Activated naive CD8-positive, alpha-beta T cell treated with anti-CD3 and anti-CD28 coated beads for 36 hours (primary cell): ENCODE measurements around the gene ARHGEF11. TPM values are rescaled to one million over a fixed set of nuclear protein-coding genes. Genes with fewer than 3 reads are reported as not detected.
"Not testable (repeated sequence)": the region's sequence is repeated elsewhere in the genome, so short reads cannot be mapped to it uniquely, and the experiment has no call there.

Experiments
- DNase-seq: peaks from one replicate; pipeline ENCODE4 v3.0.0; 2021
- H3K27ac Mint-ChIP-seq: one replicate; pipeline ENCODE4 v1.8.0; 2022; ENCODE audit warnings: mild to moderate bottlenecking, moderate library complexity, mixed read lengths
- H3K27me3 Mint-ChIP-seq: one replicate; pipeline ENCODE4 v1.8.0; 2022; ENCODE audit warnings: mild to moderate bottlenecking, mixed read lengths
- H3K36me3 Mint-ChIP-seq: one replicate; pipeline ENCODE4 v1.8.0; 2021; ENCODE audit warnings: mild to moderate bottlenecking, mixed read lengths
- H3K4me1 Mint-ChIP-seq: one replicate; pipeline ENCODE4 v1.8.0; 2021; ENCODE audit warnings: mixed read lengths
- H3K4me3 Mint-ChIP-seq: one replicate; pipeline ENCODE4 v1.8.0; 2022; ENCODE audit warnings: mild to moderate bottlenecking, moderate library complexity, mixed read lengths
- H3K9me3 Mint-ChIP-seq: one replicate; pipeline ENCODE4 v1.8.0; 2022; ENCODE audit warnings: mixed read lengths
- total RNA-seq, 2 experiments: library from RNA; stranded (reverse); gene quantifications; one replicate each; pipeline ENCODE4 v1.2.3, GENCODE V29; 2021

ARHGEF11 gene
- total RNA-seq, 2 experiments from 2014 or later, result 2.8 to 3.3 TPM

GRCh38 chr1:157080714-157081113 lies 35.2 kb upstream of the ARHGEF11 start:
- DNase-seq, result no peak
- no peaks in the 10 kb centered on the region for H3K4me1 Mint-ChIP-seq
- no peak overlapping the region for H3K4me3 Mint-ChIP-seq
- H3K9me3 Mint-ChIP-seq, result no peaks in the 10 kb centered on the region
- no peak overlapping the region for H3K27ac Mint-ChIP-seq
- H3K27me3 Mint-ChIP-seq, result peaks cover 14% of the 10 kb centered on the region
- no peaks in the 10 kb centered on the region for H3K36me3 Mint-ChIP-seq

GRCh38 chr1:157077394-157077793 lies 31.9 kb upstream of the ARHGEF11 start:
- no peak overlapping the region for H3K27ac Mint-ChIP-seq
- H3K4me1 Mint-ChIP-seq, result no peaks in the 10 kb centered on the region
- H3K9me3 Mint-ChIP-seq, result no peaks in the 10 kb centered on the region
- H3K27me3 Mint-ChIP-seq, result peaks cover 21% of the 10 kb centered on the region
- no peak for DNase-seq
- no peak overlapping the region for H3K4me3 Mint-ChIP-seq
- no peaks in the 10 kb centered on the region for H3K36me3 Mint-ChIP-seq

GRCh38 chr1:157073944-157074685 lies 28.6 kb upstream of the ARHGEF11 start:
- DNase-seq, result peak; percentile 48
- H3K4me3 Mint-ChIP-seq, result no peak overlapping the region
- H3K27ac Mint-ChIP-seq, result no peak overlapping the region
- no peaks in the 10 kb centered on the region for H3K9me3 Mint-ChIP-seq
- H3K27me3 Mint-ChIP-seq, result peaks cover 21% of the 10 kb centered on the region
- H3K36me3 Mint-ChIP-seq, result no peaks in the 10 kb centered on the region
- no peaks in the 10 kb centered on the region for H3K4me1 Mint-ChIP-seq

GRCh38 chr1:157069601-157070000 lies 24.1 kb upstream of the ARHGEF11 start:
- no peak overlapping the region for H3K4me3 Mint-ChIP-seq
- H3K27me3 Mint-ChIP-seq, result peaks cover 49% of the 10 kb centered on the region
- H3K9me3 Mint-ChIP-seq, result peaks cover 1% of the 10 kb centered on the region
- no peaks in the 10 kb centered on the region for H3K4me1 Mint-ChIP-seq
- DNase-seq, result no peak
- H3K27ac Mint-ChIP-seq, result no peak overlapping the region
- H3K36me3 Mint-ChIP-seq, result no peaks in the 10 kb centered on the region

- H3K4me1 Mint-ChIP-seq, H3K36me3 Mint-ChIP-seq, H3K9me3 Mint-ChIP-seq, DNase-seq, H3K27ac Mint-ChIP-seq, H3K4me3 Mint-ChIP-seq: not testable (repeated sequence)
- peaks cover 45% of the 10 kb centered on the region for H3K27me3 Mint-ChIP-seq
These were observed 13.7 kb upstream of the ARHGEF11 start for GRCh38 chr1:157059241-157059640.

- Mint-ChIP-seq H3K4me3 (no peak overlapping the region), H3K27ac (no peak overlapping the region), H3K36me3 (no peaks in the 10 kb centered on the region), H3K27me3 (peaks cover 59% of the 10 kb centered on the region), H3K4me1 (no peaks in the 10 kb centered on the region), H3K9me3 (peaks cover 7% of the 10 kb centered on the region)
- DNase-seq, result no peak
These were observed 10.7 kb upstream of the ARHGEF11 start for GRCh38 chr1:157056269-157056668.

GRCh38 chr1:157055729-157056128 lies 10.2 kb upstream of the ARHGEF11 start:
- not testable (repeated sequence) for H3K27ac Mint-ChIP-seq, H3K4me1 Mint-ChIP-seq, H3K4me3 Mint-ChIP-seq, H3K36me3 Mint-ChIP-seq, DNase-seq, H3K9me3 Mint-ChIP-seq
- peaks cover 59% of the 10 kb centered on the region for H3K27me3 Mint-ChIP-seq

GRCh38 chr1:157050836-157051235 lies 5.3 kb upstream of the ARHGEF11 start:
- Mint-ChIP-seq H3K9me3 (peaks cover 5% of the 10 kb centered on the region), H3K27me3 (peaks cover 88% of the 10 kb centered on the region), H3K36me3 (no peaks in the 10 kb centered on the region), H3K4me1 (peaks cover 12% of the 10 kb centered on the region), H3K4me3 (no peak overlapping the region), H3K27ac (no peak overlapping the region)
- DNase-seq, result no peak

- H3K9me3 Mint-ChIP-seq, result peaks cover 1% of the 10 kb centered on the region
- H3K27me3 Mint-ChIP-seq, result peaks cover 88% of the 10 kb centered on the region
- no peaks in the 10 kb centered on the region for H3K36me3 Mint-ChIP-seq
- peaks cover 17% of the 10 kb centered on the region for H3K4me1 Mint-ChIP-seq
- no peak overlapping the region for H3K27ac Mint-ChIP-seq
- DNase-seq, result no peak
- H3K4me3 Mint-ChIP-seq, result no peak overlapping the region
These were observed 1.5 kb upstream of the ARHGEF11 start for GRCh38 chr1:157047062-157047410.

GRCh38 chr1:157044326-157044725 lies 1.2 kb downstream of the ARHGEF11 start:
- no peak overlapping the region for H3K4me3 Mint-ChIP-seq
- no peak overlapping the region for H3K27ac Mint-ChIP-seq
- H3K4me1 Mint-ChIP-seq, result peaks cover 17% of the 10 kb centered on the region
- DNase-seq, result no peak
- no peaks in the 10 kb centered on the region for H3K36me3 Mint-ChIP-seq
- H3K9me3 Mint-ChIP-seq, result no peaks in the 10 kb centered on the region
- peaks cover 83% of the 10 kb centered on the region for H3K27me3 Mint-ChIP-seq

- Mint-ChIP-seq H3K36me3 (no peaks in the 10 kb centered on the region), H3K27ac (no peak overlapping the region), H3K9me3 (no peaks in the 10 kb centered on the region), H3K27me3 (peaks cover 84% of the 10 kb centered on the region), H3K4me1 (peaks cover 17% of the 10 kb centered on the region), H3K4me3 (no peak overlapping the region)
- no peak for DNase-seq
These were observed 1.9 kb downstream of the ARHGEF11 start for GRCh38 chr1:157043685-157044084.

GRCh38 chr1:157042846-157043245 lies 2.7 kb downstream of the ARHGEF11 start:
- Mint-ChIP-seq H3K27me3 (peaks cover 83% of the 10 kb centered on the region), H3K4me3 (no peak overlapping the region), H3K27ac (no peak overlapping the region), H3K4me1 (peaks cover 17% of the 10 kb centered on the region), H3K36me3 (no peaks in the 10 kb centered on the region), H3K9me3 (no peaks in the 10 kb centered on the region)
- no peak for DNase-seq

GRCh38 chr1:157040802-157041201 lies 4.7 kb downstream of the ARHGEF11 start:
- peaks cover 6% of the 10 kb centered on the region for H3K4me1 Mint-ChIP-seq
- DNase-seq, result no peak
- no peaks in the 10 kb centered on the region for H3K36me3 Mint-ChIP-seq
- peaks cover 67% of the 10 kb centered on the region for H3K27me3 Mint-ChIP-seq
- no peak overlapping the region for H3K4me3 Mint-ChIP-seq
- no peak overlapping the region for H3K27ac Mint-ChIP-seq
- no peaks in the 10 kb centered on the region for H3K9me3 Mint-ChIP-seq

- Mint-ChIP-seq H3K4me1 (no peaks in the 10 kb centered on the region), H3K9me3 (no peaks in the 10 kb centered on the region), H3K27ac (no peak overlapping the region), H3K36me3 (no peaks in the 10 kb centered on the region), H3K27me3 (peaks cover 23% of the 10 kb centered on the region), H3K4me3 (no peak overlapping the region)
- DNase-seq, result no peak
These were observed 10.4 kb downstream of the ARHGEF11 start for GRCh38 chr1:157035121-157035520.

- Mint-ChIP-seq H3K4me1 (no peaks in the 10 kb centered on the region), H3K36me3 (no peaks in the 10 kb centered on the region), H3K9me3 (no peaks in the 10 kb centered on the region), H3K27ac (no peak overlapping the region), H3K4me3 (no peak overlapping the region), H3K27me3 (peaks cover 19% of the 10 kb centered on the region)
- DNase-seq, result no peak
These were observed 11.3 kb downstream of the ARHGEF11 start for GRCh38 chr1:157034137-157034800.

GRCh38 chr1:157033357-157033876 lies 12.1 kb downstream of the ARHGEF11 start:
- no peaks in the 10 kb centered on the region for H3K4me1 Mint-ChIP-seq
- DNase-seq, result no peak
- H3K27me3 Mint-ChIP-seq, result peaks cover 15% of the 10 kb centered on the region
- H3K36me3 Mint-ChIP-seq, result no peaks in the 10 kb centered on the region
- H3K27ac Mint-ChIP-seq, result no peak overlapping the region
- no peaks in the 10 kb centered on the region for H3K9me3 Mint-ChIP-seq
- no peak overlapping the region for H3K4me3 Mint-ChIP-seq
